HepG2 (cell line): Measurements from ENCODE around the gene SPATA21. TPM values are rescaled to one million over a fixed set of nuclear protein-coding genes. Genes with fewer than 3 reads are reported as not detected.

Experiments
- ASH2L ChIP-seq: fragments of 300-600, 200-600 bp; sonication (generic); IDR thresholded peaks from 2 replicates; pipeline ENCODE4 v1.7.0; 2017; ENCODE audit warnings: low read depth, mild to moderate bottlenecking, moderate library complexity, mixed read lengths, low read length; ENCODE audit not compliant: insufficient read length
- BCLAF1 ChIP-seq: fragments of 450-650 bp; IDR thresholded peaks from 2 replicates; pipeline ENCODE4 v1.6.1; 2017; ENCODE audit warnings: mild to moderate bottlenecking
- CCAR2 ChIP-seq: fragments of 200-400 bp; formaldehyde crosslinking; optimal IDR thresholded peaks from 2 replicates; pipeline ENCODE3; 2018; ENCODE audit warnings: low read depth, mild to moderate bottlenecking, low read length, moderate library complexity
- CHD2 ChIP-seq: IDR thresholded peaks from 2 replicates; pipeline ENCODE4 v1.6.1; 2011; ENCODE audit warnings: low read depth, low read length, improper control_type of control experiment
- GABPB1 ChIP-seq: IDR thresholded peaks from 2 replicates; pipeline ENCODE4 v1.6.1; 2016; ENCODE audit warnings: mild to moderate bottlenecking, missing genetic modification reagents, moderate library complexity, missing compliant biosample characterization
- IRX3 ChIP-seq: sonication (generic); formaldehyde crosslinking; IDR thresholded peaks from 2 replicates; pipeline ENCODE4 v1.8.1; 2023; ENCODE audit warnings: mild to moderate bottlenecking, low read depth, missing genetic modification reagents, borderline replicate concordance
- NFIB ChIP-seq: sonication (generic); formaldehyde crosslinking; IDR thresholded peaks from 2 replicates; pipeline ENCODE4 v1.9.0; 2021; ENCODE audit warnings: missing genetic modification reagents, mild to moderate bottlenecking, borderline replicate concordance
- NRL ChIP-seq: sonication (generic); formaldehyde crosslinking; IDR thresholded peaks from 2 replicates; pipeline ENCODE4 v1.5.0; 2020; ENCODE audit warnings: missing genetic modification reagents, mild to moderate bottlenecking, moderate library complexity, borderline replicate concordance
- TOE1 ChIP-seq: sonication (generic); formaldehyde crosslinking; IDR thresholded peaks from 2 replicates; pipeline ENCODE4 v1.4.0; 2020; ENCODE audit warnings: mild to moderate bottlenecking, missing genetic modification reagents
- ZBTB40 ChIP-seq, 2 experiments: fragments of 450-650 bp in 1 of 2; sonication (generic) in 1 of 2; formaldehyde crosslinking in 1 of 2; IDR thresholded peaks; 2 replicates each; pipeline versions ENCODE4 v1.6.1 to v1.8.0; 2016 to 2022; ENCODE audit warnings: antibody characterized with exemption in 1 of 2, mild to moderate bottlenecking in 1 of 2, missing genetic modification reagents in 1 of 2
- ZBTB7B ChIP-seq: sonication (generic); formaldehyde crosslinking; IDR thresholded peaks from 2 replicates; pipeline ENCODE4 v1.4.0; 2020; ENCODE audit warnings: missing genetic modification reagents
- ZNF572 ChIP-seq: sonication (generic); formaldehyde crosslinking; IDR thresholded peaks from 2 replicates; pipeline ENCODE4 v1.5.1; 2020; ENCODE audit warnings: mild to moderate bottlenecking, missing genetic modification reagents
- ZNF747 ChIP-seq: sonication (generic); formaldehyde crosslinking; IDR thresholded peaks from 2 replicates; pipeline ENCODE4 v1.8.1; 2023; ENCODE audit warnings: missing genetic modification reagents, mild to moderate bottlenecking, borderline replicate concordance
- polyA plus RNA-seq, 8 experiments: library from polyadenylated mRNA; depleted of rRNA in 3 of 8; stranded (reverse) in 7 of 8; unstranded in 1 of 8; fragments of >200 nt; fragmentation: Illumina TruSeq in 4 of 8; extraction: Trizol in 4 of 8; gene quantifications; 2 replicates each; pipeline versions ENCODE4 v1.2.1 to v1.2.3, GENCODE V29; 2011 to 2016; ENCODE audit warnings: low read depth in 4 of 8, missing spikeins in 1 of 8, mixed read lengths in 1 of 8; ENCODE audit not compliant: insufficient read depth in 1 of 8
- total RNA-seq, 5 experiments: library from RNA; depleted of rRNA; stranded (reverse); fragments of >200 nt; fragmentation: Illumina TruSeq; extraction: Trizol; gene quantifications; 2 replicates each; pipeline ENCODE4 v1.2.3, GENCODE V29; 2016; ENCODE audit warnings: low read depth in 1 of 5
- TF ChIP-seq, protein P1 (sequence below): IDR thresholded peaks from 2 replicates; pipeline ENCODE4 v1.6.1; 2016; ENCODE audit warnings: control low read depth

SPATA21 gene
- total and polyA plus RNA-seq, 2 of the 13 experiments (the other 11 are each of a cell fraction or from before 2014, with no cell fraction given) = 0.80 to 1.4 TPM

GRCh38 chr1:16351994-16352841 is 85.0 kb downstream of the SPATA21 start, which contains the start of gene FBXO42 (continued):
- no peak for TF ChIP-seq ZBTB40 (IDR thresholded peaks at IDR 0.05)
- TF ChIP-seq ZBTB40 (CRISPR knock-in tag; IDR thresholded peaks at IDR 0.05) = no peak
- 0 out of 2 replicates have a peak, but pooled peaks have one; percentile 26 for TF ChIP-seq ZNF747 (CRISPR knock-in tag)
- no peak for TF ChIP-seq NFIB (CRISPR knock-in tag)
- TF ChIP-seq, protein P1, sequence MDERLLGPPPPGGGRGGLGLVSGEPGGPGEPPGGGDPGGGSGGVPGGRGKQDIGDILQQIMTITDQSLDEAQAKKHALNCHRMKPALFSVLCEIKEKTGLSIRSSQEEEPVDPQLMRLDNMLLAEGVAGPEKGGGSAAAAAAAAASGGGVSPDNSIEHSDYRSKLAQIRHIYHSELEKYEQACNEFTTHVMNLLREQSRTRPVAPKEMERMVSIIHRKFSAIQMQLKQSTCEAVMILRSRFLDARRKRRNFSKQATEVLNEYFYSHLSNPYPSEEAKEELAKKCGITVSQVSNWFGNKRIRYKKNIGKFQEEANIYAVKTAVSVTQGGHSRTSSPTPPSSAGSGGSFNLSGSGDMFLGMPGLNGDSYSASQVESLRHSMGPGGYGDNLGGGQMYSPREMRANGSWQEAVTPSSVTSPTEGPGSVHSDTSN (CRISPR knock-in tag) = no peak
- TF ChIP-seq ZBTB7B (CRISPR knock-in tag) = peak; percentile 55
- peak; percentile 66 for TF ChIP-seq ASH2L
- TF ChIP-seq CHD2 = no peak
- peak; percentile 80; the same call in 1 of the 2 replicates for TF ChIP-seq IRX3 (CRISPR knock-in tag)
- no peak for TF ChIP-seq NRL (CRISPR knock-in tag)
- 0 out of 2 replicates have a peak, but pooled peaks have one; percentile 55 for TF ChIP-seq ZNF572 (CRISPR knock-in tag)
- TF ChIP-seq BCLAF1 = no peak
- TF ChIP-seq TOE1 (CRISPR knock-in tag) = no peak
- TF ChIP-seq CCAR2 = no peak
- TF ChIP-seq GABPB1 (CRISPR knock-in tag) = peak; percentile 68; the same call in 1 of the 2 replicates
